SIG-M5 treated with dmso at 0.1 percent for 504 hours (cell line): ENCODE results near the gene SIGLEC6.
"Not testable (repeated sequence)": the region's sequence is repeated elsewhere in the genome, so short reads cannot be mapped to it uniquely, and the experiment has no call there.

Experiments used
- DNase-seq: peaks from one replicate; lab custom pipeline; 2025; ENCODE audit not compliant: unreplicated experiment; lab: John Stamatoyannopoulos, UW

Gene SIGLEC6

DNA sequence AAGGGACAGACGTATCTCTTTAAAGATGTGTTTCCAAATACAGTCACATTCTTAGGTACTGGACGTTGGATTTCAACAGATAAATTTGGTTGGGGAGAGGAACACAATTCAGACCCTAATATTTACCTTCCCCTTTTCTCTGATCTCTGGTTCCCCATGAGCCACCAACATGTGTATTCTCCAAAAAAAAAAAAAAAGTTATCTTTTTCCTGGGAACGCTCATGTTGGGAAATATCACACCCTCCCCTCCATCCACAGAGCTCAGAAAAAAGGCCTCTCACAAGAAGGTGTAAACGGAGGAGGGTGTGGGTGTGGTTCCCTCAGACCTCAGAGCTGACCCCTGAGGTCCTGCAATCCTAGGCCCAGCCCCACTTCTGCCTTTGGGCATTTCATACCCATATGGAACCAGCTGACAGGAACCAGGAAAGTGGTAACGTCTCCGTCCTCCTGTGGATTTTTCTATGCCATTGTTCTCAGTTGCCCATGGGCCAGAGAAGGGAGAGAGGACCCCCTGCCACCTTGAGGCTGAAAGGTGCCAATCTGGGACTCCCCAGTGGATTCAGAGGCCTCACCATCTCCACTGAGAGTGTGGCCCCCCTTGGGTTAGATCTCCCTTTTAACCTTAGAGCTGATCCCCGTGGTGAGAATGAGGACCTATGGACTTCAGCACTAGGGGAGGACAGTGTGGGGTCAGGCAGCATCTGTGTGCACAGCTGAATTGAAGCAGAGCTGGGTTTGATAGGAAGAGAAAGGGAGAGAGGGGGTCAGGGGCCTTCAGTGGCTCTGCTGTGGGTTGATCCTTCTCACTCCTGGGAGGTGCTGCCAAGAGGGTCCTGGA, 21.4 kb downstream of the SIGLEC6 start:
- DNase-seq: no peak

DNA sequence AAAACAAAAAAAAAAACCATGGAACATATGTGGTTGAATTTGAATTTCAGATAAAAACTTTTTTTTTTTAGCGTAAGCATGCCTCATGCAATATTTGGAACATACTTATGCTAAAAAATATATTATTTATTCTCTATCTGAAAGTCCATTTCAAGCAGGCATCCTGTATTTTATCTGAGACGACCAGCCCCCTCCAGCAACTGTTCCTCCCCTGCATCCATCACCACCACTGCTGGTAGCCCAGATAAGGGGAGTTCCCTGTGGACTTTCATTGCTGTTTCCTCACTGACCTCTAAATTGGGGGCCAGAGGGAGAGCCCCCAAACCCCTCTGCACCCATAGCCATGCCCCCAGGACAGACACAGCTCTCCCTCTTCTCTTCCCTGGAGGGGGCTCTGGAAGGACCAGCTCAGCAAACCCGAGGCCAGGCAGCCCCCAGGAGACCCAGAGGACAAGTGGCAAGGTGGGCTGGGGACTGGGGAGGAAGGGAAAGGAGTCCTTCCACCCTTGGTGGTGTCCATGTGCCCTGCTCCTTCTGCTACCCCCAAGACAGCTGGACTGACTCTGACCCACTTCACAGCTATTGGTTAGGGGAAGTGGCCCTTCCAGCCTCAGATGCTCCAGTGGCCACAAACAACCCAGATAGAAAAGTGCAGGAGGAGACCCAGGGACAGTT, 23.3 kb downstream of the SIGLEC6 start:
- DNase-seq: no peak

DNA sequence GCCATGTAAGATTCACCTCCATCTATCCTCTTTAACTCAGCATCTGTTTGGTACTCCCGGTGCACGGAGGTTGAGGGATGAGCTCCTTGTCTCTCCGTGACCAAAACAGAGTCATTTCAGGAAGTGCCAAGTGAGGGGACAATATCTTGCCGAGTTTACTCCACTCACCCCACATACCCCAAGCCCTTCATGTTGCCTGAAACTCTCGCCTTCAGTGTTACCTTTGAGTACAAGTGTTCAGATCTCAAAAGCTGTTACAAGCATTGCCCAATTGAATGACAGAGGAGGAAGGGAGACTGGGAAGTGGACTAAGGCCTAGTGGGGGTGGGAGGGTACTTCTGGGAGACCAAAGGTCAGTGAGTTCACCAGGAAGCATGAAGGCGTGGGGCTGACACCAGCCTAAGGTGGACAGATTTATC, 23.8 kb downstream of the SIGLEC6 start:
- DNase-seq: no peak

DNA sequence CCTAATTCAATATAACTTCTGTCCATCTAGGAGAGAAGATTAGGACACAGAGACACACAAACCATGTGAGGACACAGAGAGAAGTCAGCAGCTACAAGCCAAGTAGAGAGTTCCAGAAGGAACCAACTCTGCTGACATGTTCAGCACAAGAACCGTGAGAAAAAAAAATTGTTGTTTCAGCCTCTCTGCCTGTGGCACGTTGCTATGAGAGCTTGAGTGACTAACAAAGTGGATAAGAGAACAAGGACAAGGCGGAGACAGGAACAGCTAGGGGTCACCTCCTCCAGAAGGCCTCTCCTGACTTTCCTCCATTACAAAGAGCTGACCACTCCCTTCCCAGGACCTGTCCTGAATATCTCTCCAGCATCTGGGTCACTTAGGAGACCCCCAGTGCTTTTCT, 24.3 kb downstream of the SIGLEC6 start:
- DNase-seq: no peak

DNA sequence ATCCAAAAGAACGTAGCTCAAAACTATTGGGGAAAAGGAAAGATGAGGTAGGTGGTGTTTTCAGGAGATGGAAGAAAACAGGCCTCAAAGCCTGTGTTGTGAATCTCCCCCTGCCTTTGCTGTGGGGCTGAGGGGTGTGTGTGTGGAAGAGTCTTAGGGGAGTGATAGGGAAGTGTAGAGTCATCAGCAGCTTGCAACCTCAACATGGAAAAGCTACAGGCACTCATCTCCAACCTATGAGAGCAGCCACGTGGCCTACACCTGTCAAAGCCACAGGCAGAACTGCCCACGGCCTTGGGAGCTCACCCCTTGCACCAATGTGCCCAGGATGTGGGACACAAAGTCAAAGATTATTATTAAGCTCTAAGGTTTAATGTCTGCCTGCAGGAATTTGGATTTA, 25.6 kb downstream of the SIGLEC6 start:
- no peak for DNase-seq

DNA sequence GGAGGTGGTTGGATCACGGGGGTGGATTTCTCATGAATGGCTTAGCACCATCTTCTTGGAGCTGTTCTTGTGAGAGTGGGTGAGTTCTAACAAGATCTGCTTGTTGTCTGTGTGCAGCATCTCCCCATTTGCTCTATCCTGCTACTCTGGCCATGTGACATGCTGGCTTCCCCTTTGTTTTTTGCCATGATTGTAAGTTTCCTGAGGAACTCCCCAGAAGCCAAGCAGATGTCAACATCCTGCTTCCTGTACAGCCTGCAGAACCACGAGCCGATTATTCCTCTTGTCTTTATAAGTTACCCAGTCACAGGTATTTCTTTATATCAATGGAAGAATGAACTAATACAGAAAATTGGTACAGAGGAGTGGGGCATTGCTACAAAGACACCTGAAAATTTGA, 27.6 kb downstream of the SIGLEC6 start:
- DNase-seq: no peak

DNA sequence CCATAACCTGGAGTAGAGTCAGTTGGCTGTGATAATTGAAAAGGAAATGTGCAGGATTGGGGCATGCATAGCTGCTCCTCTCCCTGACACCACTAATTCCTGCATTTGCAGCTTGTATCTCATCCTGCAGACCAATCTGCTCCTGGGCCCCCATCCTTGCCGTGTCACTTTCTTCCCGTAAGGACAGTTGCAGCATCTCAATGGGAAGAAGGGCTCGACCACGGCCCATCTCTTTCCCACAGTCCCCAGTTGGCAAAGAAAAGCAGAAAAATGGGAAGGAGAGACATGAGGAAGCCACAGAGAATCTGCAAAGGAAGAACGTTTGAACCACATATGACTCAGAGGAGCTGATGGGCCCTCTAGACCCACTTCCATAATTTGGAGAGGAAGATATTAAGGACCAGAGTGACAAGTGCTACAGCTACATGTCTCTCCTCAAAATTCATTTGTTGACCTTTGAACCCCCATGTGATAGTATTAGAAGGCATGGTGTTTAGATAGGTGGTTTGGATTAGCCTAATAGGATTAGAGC, 28.1 kb downstream of the SIGLEC6 start:
- no peak for DNase-seq

DNA sequence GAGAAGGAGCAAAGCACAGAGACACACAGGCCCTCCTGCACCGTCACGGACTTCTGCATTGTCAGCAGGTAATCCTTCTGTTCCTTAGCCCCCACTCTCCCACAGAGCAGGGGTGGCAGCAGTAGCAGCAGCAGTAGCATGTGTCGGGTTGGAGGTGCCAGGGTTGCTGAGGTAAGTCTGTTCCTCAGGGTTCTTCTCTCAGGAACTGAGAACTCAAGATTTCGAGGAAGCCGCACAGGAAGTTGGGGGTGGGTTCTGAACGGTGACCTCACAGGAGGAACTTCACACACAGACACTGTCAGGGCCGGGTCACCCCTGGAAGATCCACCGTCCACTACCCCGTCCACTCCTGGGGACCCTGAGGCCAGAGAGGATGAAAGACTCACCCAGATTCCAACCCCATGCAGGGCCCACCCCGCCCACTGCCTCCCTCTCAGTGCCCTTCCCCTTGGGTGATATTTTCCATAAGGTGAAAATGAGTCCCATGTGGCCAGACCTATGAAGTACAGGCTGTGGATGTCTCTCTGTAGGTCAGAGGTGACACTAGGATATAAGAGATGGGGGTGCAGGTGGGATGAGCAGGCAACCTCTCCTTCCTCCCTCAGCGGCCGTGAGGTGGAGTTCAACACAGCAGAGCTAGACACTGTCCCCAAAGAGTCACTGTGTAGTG, 29.7 kb downstream of the SIGLEC6 start, which contains the start of gene SIGLEC12:
SIGLEC12 (minus strand) TSS at position 207 of the 670 bp plus-strand sequence; CDS start at position 140, 67 bp downstream.
- DNase-seq: no peak

DNA sequence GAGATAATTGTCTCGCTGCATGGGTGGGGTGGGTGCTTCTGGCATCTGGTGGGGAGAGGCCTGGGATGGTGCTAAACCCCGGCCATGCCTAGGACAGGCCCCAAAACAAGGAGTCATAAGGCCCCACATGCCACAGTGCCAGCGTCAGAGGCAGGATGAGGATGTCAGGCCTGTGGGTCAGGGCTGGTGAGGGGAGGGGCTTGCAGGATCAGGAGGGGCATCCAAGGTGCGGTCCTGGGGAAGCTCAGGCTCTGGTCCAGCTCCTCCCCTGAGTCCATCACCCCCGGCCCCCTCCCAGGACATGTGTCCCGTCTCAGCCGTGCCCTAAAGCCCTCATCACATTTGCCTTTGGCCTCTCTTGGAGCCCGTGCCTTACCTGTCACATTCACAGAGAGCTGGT, 30.5 kb downstream of the SIGLEC6 start:
- DNase-seq: not testable (repeated sequence)

DNA sequence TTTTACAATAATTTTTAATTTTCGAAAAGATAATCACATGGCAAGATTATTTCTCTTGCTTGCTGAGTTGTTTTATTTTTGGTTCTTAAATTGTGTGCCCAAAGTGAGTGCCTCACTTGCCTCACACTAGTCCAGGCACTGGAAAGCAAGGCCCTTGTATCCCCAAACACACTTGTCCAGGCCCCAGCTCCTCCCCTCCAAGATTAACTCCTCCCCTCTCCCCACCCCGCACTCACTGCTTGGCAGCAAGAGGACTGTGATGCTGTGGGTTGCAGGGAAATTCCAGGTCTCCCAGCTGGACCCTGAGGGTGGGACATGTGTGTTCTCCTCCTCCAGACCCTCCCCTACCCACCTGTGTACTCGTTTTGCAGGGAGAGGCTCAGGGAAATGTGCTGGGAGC, 33.8 kb downstream of the SIGLEC6 start:
- no peak for DNase-seq

DNA sequence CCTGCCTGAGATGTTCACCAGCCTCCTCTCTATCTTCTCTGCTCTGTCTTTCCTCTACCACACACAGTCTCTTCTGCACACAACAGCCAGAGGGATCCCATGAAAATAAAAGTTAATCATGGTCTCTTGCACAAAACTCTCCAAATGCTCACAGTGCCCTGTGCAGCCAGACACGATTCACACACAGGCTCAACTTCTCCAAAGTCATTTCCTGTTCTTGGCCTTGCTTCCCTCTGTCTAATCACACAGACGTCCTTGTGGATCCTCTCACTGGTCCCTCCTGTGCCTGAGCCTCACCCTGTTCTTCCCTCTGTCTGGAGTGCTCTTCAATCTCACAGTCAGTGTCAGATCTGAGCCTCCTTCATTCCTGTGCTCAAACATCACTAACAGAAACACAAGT, 37.7 kb downstream of the SIGLEC6 start:
- DNase-seq: peak; percentile 7

DNA sequence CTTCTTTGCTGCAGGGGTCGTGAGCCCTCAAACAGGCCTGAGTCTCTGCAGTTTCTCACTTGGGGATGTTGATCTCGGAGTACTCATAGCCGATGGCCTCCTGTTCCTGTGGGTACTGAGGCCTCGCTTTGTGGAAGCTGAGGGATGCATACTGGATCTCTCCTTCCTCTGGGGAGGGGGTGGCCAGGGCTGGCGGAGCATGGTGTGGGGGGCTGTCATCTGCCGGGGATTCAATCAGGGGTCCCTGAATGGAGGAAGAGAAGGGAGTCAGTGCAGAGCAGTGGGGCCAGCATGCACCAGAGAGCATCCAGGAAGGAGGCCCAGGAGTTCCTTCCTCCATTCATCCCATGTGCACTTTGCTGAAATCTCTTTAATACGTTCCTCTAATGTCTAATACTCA, 39.9 kb downstream of the SIGLEC6 start:
- DNase-seq: no peak

DNA sequence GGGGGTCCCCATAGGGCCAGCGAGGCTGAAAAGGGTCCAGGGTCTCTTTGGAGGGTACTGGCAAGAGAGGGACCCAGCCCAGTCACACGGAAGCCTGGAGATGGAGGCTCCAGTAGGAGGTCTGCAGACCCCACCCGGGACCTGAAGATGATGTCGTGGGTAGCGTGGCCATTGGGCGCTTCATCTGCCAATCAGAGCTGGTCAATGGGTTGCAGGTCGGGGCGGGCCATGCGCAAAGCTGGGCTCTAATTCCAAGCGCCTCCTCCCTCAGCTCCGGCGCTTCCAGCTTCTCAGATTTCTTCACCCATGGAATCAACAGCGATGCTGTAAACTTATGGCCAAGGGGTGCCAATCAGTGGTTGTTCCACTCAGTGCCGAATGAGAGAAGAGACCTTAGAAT, 40.8 kb downstream of the SIGLEC6 start:
- DNase-seq: no peak

DNA sequence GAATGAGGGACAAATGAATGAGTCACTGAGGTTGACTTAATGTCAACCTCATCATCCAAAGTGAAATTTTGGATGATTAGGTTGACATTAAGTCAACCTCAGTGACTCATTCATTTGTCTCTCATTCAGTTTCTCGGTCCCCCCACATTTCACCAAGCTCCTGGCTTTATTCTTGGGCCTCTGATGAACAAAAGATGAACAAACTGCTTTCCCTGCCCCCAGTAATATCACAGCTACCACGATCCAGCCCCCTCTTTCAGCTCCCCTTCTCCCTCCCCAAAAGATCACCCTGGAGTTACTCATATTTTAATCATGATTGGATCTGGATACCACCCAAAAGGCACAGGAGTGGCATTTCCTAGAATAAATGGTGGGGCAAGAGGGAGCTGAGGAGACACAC, 42.4 kb downstream of the SIGLEC6 start:
- no peak for DNase-seq

DNA sequence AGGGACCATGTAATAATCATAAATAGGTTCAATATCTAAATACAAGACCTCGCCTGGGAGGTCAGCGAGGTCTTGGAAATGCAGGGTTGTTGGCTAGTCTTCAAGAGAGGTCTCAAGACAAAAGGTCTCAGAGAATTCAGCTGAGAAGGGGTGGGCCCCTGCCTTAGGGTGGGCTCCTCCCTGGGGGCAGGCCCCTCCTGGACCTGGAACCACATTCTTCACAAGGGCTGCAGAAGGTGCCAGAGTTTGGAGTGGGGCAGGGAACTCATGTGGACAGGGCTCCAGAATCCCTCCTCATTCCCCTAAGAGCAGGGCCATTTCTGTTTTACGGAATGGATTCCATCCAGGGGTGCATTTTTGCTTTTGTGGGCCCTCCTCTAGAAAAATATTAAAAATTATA, 43.0 kb downstream of the SIGLEC6 start:
- DNase-seq: no peak

DNA sequence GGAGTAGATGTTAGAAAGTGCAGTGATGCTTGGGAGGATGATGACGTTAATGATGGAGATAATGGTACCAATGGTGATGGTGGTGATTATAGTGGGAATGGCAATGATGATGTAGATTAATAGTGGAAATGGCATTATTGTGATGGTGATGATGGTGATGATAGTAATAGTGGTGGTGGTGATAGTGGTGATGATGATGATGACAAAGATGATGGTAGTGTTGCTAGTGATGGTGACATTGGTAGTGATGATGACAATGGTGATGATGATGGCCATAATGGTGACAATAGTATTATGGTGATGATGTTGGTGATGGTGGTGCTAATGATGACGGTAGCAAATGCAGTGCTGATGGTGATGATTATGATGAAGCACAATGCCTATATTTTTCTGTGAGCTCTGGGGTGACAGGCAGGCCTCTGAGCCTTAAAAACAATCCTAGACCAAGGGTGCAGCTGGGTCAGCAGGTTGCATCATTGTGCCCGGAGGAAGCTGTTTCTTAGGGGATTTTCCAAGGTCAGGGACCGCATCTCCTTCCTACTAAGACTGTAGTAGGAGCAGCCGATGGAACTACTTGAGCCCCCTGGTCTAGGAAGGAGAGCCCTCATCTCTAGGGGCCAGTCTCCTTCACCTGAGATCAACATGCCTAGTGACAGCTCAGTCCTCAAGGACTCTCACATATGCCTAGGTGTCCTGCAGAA, 45.4 kb downstream of the SIGLEC6 start:
- DNase-seq: no peak

DNA sequence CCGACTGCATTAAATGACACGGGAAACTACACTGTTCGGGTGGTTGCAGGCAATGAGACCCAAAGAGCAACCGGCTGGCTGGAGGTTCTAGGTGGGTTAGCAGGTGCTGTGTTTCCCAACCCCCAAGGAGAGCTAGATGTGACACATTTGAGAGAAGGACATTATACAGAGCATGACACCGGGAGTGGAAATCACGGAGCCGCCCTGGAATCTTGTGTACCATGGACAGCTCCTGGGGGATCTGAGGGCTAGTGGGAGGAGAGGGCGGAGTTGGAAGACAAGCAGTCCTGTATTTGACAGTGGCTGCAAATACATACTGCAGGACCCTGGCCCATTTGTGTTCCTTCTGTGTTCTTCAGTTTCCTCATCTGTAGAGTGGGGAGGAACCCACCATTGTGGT, 50.9 kb downstream of the SIGLEC6 start:
- DNase-seq: no peak

DNA sequence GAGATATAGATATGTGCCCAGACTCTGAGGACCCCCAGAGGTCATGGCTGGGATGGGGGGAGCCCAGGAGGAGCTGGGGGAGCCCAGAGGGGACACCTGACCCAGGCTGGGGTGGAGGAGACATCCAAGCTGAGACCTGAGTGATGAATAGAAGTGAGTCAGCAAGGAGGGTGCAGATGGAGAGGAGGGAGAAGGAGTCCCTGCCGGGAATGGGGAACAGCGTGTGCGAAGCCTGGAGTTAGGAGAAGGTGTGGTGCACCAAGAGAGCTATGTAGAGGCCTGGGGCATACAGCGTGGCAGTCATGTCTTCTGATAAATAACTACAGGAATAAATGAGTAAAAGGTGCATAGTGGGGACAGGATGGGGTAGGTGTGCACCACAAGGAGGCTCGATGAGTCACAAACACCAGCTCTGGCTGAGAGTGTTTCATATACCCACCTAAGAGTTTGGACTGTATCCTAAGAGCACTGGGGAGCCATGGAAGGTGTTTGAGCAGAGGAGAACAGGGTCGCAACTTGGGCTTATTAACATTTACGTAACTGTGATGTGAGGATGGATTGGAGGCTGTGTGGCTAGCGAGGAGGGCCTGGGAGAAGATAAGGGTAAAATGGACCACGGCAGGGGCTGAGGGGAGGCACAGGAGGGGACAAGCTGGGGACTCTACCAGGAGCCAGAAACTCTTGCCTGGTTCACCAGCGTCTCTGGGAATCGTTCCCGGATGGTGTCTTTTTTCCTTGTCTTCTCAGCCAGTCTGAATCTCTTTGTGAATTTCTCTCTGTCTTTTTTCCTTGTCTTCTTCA, 51.7 kb downstream of the SIGLEC6 start:
- no peak for DNase-seq

DNA sequence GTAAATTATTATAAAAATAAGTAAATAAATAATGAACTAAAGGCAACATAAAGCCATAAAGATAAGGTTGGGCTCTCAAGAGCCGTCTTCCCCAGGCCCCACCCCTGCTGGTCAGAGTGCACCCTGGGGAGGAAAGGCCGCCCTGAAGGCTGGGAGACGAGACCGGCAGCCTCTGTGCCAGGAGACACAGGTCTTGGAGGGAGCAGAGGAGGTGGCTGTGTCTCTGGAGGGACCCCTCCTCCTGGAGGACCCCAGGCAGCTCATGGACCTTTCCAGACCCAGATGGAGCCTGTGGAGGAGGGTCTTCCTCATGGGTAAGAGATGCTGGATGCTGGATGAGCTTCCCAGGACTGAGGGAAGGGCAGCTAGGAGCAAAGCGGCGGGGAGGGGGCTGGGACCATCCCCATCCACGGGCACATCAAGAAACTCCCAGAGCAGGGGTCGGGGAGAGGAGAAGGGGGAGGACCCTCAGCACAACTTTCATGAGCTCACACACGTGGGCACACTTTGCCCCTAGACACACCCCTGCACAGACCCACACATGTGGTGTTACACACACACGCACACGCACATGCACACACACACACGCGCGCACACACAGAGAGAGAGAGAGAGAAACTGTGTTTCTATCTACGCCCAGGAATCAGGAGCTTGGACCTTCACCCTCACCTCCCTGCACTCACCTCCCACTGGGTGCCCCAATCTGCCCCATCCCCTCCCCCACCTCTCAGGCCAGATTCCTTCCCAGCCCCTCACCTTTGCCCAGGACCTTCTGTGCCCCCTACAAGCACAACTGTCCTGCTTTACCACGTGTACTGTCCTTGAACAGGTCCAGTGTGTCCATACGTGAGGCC, 52.9 kb downstream of the SIGLEC6 start, which contains the start of gene CEACAM18:
CEACAM18 (plus strand) TSS at position 159 of the 854 bp plus-strand sequence.
- DNase-seq: no peak
